Fibroblast of pulmonary artery (primary cell): Measurements from ENCODE around the gene UACA.
"Not testable (repeated sequence)": the region's sequence is repeated elsewhere in the genome, so short reads cannot be mapped to it uniquely, and the experiment has no call there.

Experiments used
- DNase-seq: peaks from one replicate; pipeline ENCODE4 v3.0.0-alpha.2; 2010; ENCODE audit warnings: low read depth
- H3K4me3 ChIP-seq: replicated peaks from 2 replicates; pipeline ENCODE4 v1.5.1; 2011; ENCODE audit warnings: low read depth, mild to moderate bottlenecking, control low read depth, low read length, moderate library complexity
- TF ChIP-seq, protein P1 (sequence below): IDR thresholded peaks from 2 replicates; pipeline ENCODE4 v1.5.1; 2011; ENCODE audit warnings: mild to moderate bottlenecking, control low read depth, low read length, inconsistent platforms; ENCODE audit errors: missing control alignments

UACA gene

DNA sequence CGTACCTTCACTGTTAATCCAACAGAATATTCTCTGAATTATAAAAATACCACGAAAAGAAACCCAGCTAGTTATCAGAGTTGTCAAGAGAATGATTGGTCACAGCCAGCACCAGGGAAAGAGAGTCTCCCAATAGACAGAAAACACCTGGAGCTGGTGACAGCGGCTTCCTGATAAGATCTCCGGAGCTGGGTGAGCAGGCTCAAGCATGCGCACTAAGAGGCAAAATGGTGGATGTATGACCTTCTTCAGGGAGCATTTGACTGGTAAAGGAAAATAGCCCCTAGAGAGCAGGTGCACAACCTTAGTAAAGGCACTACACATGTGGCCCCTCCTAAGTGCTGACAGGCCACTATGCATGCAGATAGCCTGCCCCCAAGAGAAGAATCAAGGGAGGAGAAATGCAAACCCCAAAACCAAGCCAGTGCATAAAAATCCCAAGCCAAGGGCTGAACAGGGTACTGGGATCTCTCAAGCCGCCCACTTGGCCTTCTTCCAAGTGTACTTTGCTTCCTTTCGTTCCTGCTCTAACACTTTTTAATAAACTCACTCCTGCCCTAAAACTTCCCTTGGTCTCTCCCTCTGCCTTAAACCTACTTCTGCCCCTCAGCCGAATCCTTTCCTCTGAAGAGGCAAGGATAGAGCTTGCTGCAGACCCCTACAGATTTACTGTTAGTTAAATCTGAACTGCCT lies 93.2 kb downstream of the UACA start:
- TF ChIP-seq, protein P1, sequence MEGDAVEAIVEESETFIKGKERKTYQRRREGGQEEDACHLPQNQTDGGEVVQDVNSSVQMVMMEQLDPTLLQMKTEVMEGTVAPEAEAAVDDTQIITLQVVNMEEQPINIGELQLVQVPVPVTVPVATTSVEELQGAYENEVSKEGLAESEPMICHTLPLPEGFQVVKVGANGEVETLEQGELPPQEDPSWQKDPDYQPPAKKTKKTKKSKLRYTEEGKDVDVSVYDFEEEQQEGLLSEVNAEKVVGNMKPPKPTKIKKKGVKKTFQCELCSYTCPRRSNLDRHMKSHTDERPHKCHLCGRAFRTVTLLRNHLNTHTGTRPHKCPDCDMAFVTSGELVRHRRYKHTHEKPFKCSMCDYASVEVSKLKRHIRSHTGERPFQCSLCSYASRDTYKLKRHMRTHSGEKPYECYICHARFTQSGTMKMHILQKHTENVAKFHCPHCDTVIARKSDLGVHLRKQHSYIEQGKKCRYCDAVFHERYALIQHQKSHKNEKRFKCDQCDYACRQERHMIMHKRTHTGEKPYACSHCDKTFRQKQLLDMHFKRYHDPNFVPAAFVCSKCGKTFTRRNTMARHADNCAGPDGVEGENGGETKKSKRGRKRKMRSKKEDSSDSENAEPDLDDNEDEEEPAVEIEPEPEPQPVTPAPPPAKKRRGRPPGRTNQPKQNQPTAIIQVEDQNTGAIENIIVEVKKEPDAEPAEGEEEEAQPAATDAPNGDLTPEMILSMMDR, result no peak
- DNase-seq, result peak; percentile 42
- no peak overlapping the region for H3K4me3 ChIP-seq

DNA sequence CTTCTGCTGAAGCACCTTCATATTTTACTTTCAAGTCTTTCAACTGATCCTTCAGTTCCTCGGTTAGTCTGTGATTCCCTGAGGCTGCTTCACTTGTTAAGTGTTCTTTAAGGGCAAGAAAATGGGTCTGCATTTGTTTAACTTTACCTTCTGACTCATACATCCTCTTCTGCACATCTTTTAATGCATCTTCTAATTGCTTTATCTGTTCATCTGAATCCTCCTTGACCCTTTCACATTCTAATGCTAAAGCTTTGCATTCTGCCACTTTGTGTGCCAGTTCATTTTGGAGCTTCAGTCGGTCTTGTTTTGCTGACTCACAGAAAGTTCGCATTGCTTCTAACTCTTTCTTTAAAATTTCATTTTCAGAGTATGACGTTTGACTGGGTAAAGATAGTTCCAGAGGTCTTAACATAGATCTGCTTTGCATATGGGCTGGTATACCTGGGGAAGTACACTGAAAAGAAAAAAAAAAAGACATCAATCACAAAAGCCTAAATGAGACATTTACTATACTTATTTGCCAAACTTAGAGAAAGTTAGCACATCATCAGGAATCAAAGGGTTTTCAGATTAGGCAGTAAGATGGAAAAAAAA lies 94.3 kb downstream of the UACA start:
- no peak for DNase-seq
- TF ChIP-seq, protein P1, result no peak

DNA sequence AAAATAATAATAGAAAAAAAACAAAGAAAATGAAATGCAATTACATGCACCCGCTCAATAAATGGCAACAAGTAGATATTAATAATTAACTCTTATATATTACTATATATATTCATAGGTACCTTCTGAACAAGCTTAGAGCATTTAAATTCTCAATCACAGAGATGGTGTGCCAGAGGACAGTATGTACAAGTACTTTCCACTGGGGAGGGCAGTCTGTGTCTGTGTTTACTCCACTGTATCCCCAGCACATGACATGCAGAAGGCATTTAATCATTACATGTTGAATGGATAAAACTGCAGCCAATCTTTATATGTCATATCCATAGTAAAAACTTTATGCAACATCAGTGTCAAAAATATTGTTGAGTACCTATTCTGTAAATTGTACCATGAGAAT lies 97.8 kb downstream of the UACA start:
- no peak for DNase-seq
- H3K4me3 ChIP-seq, result no peak overlapping the region
- TF ChIP-seq, protein P1, result no peak

More for the DNA sequence above, 94.3 kb downstream of the UACA start:
- no peak overlapping the region for H3K4me3 ChIP-seq

DNA sequence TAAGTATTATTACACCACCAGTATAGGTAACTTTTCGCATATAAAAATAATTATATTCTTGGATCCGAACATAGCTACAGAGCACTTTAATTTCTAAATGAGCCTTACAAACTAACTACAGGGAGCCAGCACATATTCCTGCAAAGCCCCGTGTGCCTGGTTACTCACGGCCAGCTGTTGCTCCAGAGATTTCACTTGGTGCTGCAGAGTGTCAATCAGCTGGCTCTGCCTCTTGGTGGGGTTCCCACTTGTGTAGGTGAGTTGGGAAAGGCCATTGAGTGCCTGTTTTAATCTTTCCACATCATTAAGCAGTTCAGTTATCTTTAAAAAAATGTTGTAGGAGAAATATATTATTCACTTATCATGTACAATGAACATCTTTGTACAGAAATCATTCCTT lies 98.9 kb downstream of the UACA start:
- no peak for DNase-seq
- TF ChIP-seq, protein P1, result no peak
- H3K4me3 ChIP-seq, result no peak overlapping the region

DNA sequence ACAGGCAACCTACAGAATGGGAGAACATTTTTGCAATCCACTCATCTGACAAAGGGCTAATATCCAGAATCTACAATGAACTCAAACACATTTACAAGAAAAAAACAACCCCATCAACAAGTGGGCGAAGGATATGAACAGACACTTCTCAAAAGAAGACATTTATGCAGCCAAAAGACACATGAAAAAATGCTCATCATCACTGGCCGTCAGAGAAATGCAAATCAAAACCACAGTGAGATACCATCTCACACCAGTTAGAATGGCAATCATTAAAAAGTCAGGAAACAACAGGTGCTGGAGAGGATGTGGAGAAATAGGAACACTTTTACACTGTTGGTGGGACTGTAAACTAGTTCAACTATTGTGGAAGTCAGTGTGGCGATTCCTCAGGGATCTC lies 100.3 kb downstream of the UACA start:
- not testable (repeated sequence) for DNase-seq, H3K4me3 ChIP-seq

DNA sequence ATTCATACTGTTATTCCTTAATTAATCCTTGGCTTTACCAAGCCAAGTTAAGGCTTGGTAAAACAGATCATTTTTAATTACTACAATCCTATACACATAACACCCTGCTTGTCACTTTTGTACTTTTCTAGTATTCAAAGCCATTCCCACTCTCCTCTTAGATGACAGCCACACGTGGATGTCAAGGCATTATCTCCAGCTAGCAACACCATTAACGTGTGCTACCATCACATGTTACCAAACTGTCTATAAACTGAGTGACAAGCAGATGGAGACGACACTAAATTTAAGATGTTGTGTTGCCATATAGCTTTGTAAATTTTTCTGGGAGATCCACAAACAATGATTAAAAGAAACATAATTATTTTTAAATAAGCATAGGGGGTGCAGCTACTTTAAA lies 103.7 kb downstream of the UACA start:
- TF ChIP-seq, protein P1, result no peak
- no peak overlapping the region for H3K4me3 ChIP-seq
- DNase-seq, result no peak

DNA sequence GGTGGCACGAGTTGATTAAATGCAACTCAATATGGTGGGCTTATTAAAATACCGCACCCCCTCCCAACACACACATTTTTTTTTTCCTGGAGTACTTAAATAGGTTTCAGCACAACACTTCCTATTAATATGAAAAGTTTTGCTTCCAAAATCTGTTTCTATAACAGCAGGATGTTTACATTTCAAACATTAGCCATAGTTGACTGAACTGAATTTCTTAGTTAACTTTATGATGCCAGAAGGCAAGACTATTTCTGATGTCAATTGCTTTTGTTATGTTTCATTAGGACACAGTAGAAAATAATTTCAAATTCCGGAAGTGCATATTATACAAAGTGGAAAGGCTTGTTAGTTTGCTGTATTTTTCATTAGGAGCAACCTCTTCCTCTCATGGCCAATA lies 104.7 kb downstream of the UACA start:
- DNase-seq, result no peak
- TF ChIP-seq, protein P1, result no peak
- H3K4me3 ChIP-seq, result no peak overlapping the region
